Endometrial microvascular endothelial cells (primary cell): Measurements from ENCODE around the gene MIEN1. TPM values are rescaled to one million over a fixed set of nuclear protein-coding genes. Genes with fewer than 3 reads are reported as not detected.

ENCODE experiments used
- in situ Hi-C: cut with HindIII; loops from 2 replicates; pipeline ENCODE4 v1.10.0; 2017; ENCODE audit warnings: low sequenced_read_pairs, low pct_unique_long_range_greater_than_20kb; ENCODE audit errors: inconsistent ontology term
- total RNA-seq: library from RNA; depleted of rRNA; stranded (reverse); fragments of >200 nt; gene quantifications from one replicate; pipeline ENCODE4 v1.2.3, GENCODE V29; 2015; ENCODE audit errors: inconsistent ontology term

The MIEN1 gene
- total RNA-seq, 1 donor from 2014 or later = 80.7 TPM

DNA sequence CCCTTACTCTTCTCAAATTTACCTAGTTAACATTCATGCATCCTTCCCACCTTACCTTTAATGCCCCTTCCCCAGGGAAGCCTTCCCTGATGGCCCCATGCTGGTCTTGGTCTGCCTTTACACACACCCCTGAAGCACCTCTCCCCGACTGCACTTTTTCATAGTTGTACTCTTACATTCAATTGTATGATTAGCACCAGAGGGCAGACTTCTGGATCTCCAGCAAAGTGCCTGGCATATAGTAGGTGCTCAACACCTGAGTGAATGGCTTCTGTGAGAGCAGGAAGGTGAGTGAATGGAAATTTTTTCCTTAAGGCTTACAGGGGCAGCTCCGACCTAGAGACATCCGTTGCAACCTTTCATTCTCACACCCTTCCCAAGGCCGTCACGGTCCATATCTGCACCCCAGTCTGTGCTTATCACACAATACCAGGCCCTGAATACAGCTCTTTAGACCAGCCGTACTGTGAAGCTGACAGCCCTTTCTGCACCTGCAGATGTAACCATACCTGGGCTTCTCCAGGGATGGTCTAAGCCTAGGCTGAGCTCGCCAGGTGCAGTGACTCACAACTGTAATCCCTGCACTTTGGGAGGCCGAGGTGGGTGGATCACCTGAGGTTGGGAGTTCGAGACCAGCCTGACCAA, 46.9 kb downstream of the MIEN1 start:
- in situ Hi-C loops = no loop called here

DNA sequence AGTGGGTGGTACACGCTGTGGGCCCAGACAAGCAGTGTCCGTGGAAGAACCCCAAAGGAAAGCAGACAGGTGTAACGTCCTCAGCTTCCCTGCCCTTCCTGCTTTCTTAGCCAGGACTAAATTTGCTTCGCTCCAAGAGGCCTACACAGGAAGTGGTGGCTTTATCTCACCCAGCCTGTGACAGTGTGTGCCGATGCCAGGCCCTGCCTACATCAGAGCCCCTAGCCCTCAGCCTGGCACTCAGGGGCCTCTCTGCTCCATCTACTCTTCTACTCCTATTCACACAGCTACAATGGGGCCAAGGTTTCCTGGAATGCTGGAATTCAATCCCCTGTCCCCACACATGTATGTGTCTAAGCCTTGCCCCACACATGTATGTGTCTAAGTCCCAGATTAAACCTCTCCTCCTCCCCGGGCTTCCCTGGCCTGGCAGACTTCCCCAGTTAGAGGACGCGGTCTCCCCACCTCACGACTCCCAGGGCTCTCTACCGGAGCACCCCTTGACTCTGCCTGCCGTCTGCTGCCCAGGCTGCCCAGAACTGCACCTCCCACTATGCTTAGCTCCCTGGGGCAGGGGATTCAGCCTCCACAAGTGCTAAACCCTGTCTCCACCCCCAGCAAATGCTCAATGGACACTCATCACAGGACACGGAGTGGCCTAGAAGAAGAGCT, 50.7 kb downstream of the MIEN1 start:
- in situ Hi-C loops = no loop called here

Other genes with a start within 250 kb of the MIEN1 start
- gene NEUROD2, start 122.6 kb downstream of the MIEN1 start, total RNA-seq = not detected
- not detected for gene PPP1R1B, start 103.6 kb downstream of the MIEN1 start, total RNA-seq
- gene STARD3, start 93.4 kb downstream of the MIEN1 start, total RNA-seq = 52.8 TPM
- gene TCAP, start 65.2 kb downstream of the MIEN1 start, total RNA-seq = 0.93 TPM
- gene PNMT, start 62.1 kb downstream of the MIEN1 start, total RNA-seq = not detected
- gene PGAP3, start 42.5 kb downstream of the MIEN1 start, total RNA-seq = 7.4 TPM
- 35.4 TPM for gene ERBB2, start 30.5 kb downstream of the MIEN1 start, total RNA-seq
- gene GRB7, start 7.4 kb upstream of the MIEN1 start, total RNA-seq = not detected
- not detected for gene IKZF3, start 133.8 kb upstream of the MIEN1 start, total RNA-seq
- not detected for gene ZPBP2, start 137.7 kb upstream of the MIEN1 start, total RNA-seq
- 0.19 TPM for gene GSDMB, start 188.1 kb upstream of the MIEN1 start, total RNA-seq
- 13.8 TPM for gene ORMDL3, start 197.1 kb upstream of the MIEN1 start, total RNA-seq
- gene LRRC3C, start 197.2 kb upstream of the MIEN1 start, total RNA-seq = not detected
- not detected for gene GSDMA, start 232.5 kb upstream of the MIEN1 start, total RNA-seq